GM12892 (cell line): ENCODE data around the gene TICAM2.

Experiments
- POLR2A ChIP-seq: IDR thresholded peaks from 2 replicates; pipeline ENCODE4 v1.6.1; 2011; ENCODE audit warnings: low read depth, low read length, control low read depth
- POLR2AphosphoS5 ChIP-seq: IDR thresholded peaks from 2 replicates; pipeline ENCODE4 v1.6.1; 2011; ENCODE audit warnings: low read depth, low read length, control low read depth
- TAF1 ChIP-seq: IDR thresholded peaks from 2 replicates; pipeline ENCODE4 v1.6.1; 2011; ENCODE audit warnings: low read depth, mild to moderate bottlenecking, control low read depth, low read length, borderline replicate concordance

DNA sequence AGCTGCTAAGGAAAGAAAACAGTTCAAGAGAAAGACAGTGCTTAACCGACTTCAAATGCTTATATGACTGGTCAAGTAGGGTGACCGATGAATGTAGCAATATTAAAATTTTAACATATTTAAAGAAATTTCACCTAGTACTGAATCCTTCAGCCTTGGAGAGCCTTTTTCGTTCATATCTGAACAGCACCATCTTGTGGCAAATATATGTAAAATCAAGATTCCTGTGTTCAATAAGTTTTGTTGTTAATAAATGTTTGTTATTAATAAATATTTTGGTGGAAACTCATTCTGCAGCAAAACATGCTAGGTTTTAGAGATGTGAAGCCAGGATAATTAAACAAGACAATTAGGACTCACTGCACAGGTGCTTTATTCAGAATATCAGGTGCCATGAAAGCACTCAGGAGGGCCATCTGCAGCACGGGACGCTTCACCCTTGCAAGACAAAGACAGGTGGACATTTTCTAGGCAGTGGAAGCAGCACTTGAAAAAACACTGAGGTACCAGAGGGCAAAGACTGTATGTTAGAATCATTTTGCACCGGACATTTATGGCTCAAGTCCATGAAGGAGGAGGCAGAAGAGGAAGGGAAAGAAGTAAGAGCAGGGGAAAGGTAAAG lies 15.6 kb downstream of the TICAM2 start:
- TF ChIP-seq POLR2AphosphoS5, result no peak
- TF ChIP-seq POLR2A, result no peak
- no peak for TF ChIP-seq TAF1
